HG02885 (cell line): ENCODE data around the gene SORCS2.

Experiments
- ATAC-seq: cut with Tn5 transposase; IDR thresholded peaks from one replicate; pipeline ENCODE4 v1.9.1; 2021; ENCODE audit warnings: mild to moderate bottlenecking; ENCODE audit not compliant: unreplicated experiment, poor library complexity

Gene SORCS2

GRCh38 chr4:7298619-7299009 lies 106.3 kb downstream of the SORCS2 start:
- no peak for ATAC-seq

GRCh38 chr4:7299010-7299907 lies 106.9 kb downstream of the SORCS2 start:
- no peak for ATAC-seq

- ATAC-seq, result no peak
Measured at GRCh38 chr4:7299908-7300710, 107.8 kb downstream of the SORCS2 start.

- ATAC-seq, result no peak
Measured at GRCh38 chr4:7300711-7301095, 108.4 kb downstream of the SORCS2 start.

GRCh38 chr4:7301126-7301785 lies 108.9 kb downstream of the SORCS2 start:
- ATAC-seq, result no peak

GRCh38 chr4:7301846-7302630 lies 109.7 kb downstream of the SORCS2 start:
- no peak for ATAC-seq

GRCh38 chr4:7302781-7303404 lies 110.6 kb downstream of the SORCS2 start:
- no peak for ATAC-seq

- no peak for ATAC-seq
Measured at GRCh38 chr4:7303561-7303960, 111.2 kb downstream of the SORCS2 start.

GRCh38 chr4:7304436-7304835 lies 112.1 kb downstream of the SORCS2 start:
- ATAC-seq, result no peak

GRCh38 chr4:7306021-7306965 lies 114.0 kb downstream of the SORCS2 start:
- no peak for ATAC-seq

GRCh38 chr4:7306986-7307385 lies 114.6 kb downstream of the SORCS2 start:
- ATAC-seq, result no peak

GRCh38 chr4:7307394-7308099 lies 115.2 kb downstream of the SORCS2 start:
- no peak for ATAC-seq

- no peak for ATAC-seq
Measured at GRCh38 chr4:7309181-7309580, 116.8 kb downstream of the SORCS2 start.

GRCh38 chr4:7309636-7310390 lies 117.5 kb downstream of the SORCS2 start:
- ATAC-seq, result no peak

- no peak for ATAC-seq
Measured at GRCh38 chr4:7310451-7310850, 118.1 kb downstream of the SORCS2 start.

- ATAC-seq, result no peak
Measured at GRCh38 chr4:7311205-7311604, 118.9 kb downstream of the SORCS2 start.

- ATAC-seq, result no peak
Measured at GRCh38 chr4:7312691-7313090, 120.4 kb downstream of the SORCS2 start.
